ENCODE results near the gene C8A.

Gene C8A

GRCh38 chr1:56837244-56837939 is 17.2 kb upstream of the C8A start:
- DNase-seq (ENCODE audit: low read depth, low spot score), result peak; percentile 76

GRCh38 chr1:56838759-56839158 is 15.8 kb upstream of the C8A start:
- DNase-seq (ENCODE audit: low read depth, low spot score), result no peak

- DNase-seq (ENCODE audit: low read depth, low spot score), result no peak
These were observed 11.1 kb upstream of the C8A start for GRCh38 chr1:56843544-56843943.

GRCh38 chr1:56844545-56845136 is 10.0 kb upstream of the C8A start:
- no peak for DNase-seq (ENCODE audit: low read depth, low spot score)

GRCh38 chr1:56845343-56845742 is 9.3 kb upstream of the C8A start:
- no peak for DNase-seq (ENCODE audit: low read depth, low spot score)

- no peak for DNase-seq (ENCODE audit: low read depth, low spot score)
These were observed 4.8 kb upstream of the C8A start for GRCh38 chr1:56849750-56850149.

- DNase-seq (ENCODE audit: low read depth, low spot score), result no peak
These were observed 4.2 kb upstream of the C8A start for GRCh38 chr1:56850411-56850810.

GRCh38 chr1:56850922-56851321 is 3.7 kb upstream of the C8A start:
- DNase-seq (ENCODE audit: low read depth, low spot score), result no peak

GRCh38 chr1:56852476-56852875 is 2.1 kb upstream of the C8A start:
- no peak for DNase-seq (ENCODE audit: low read depth, low spot score)

- no peak for DNase-seq (ENCODE audit: low read depth, low spot score)
These were observed 593 bp downstream of the C8A start for GRCh38 chr1:56855190-56855589.

- DNase-seq (ENCODE audit: low read depth, low spot score), result no peak
These were observed 1.6 kb downstream of the C8A start for GRCh38 chr1:56856186-56856585.

- DNase-seq (ENCODE audit: low read depth, low spot score), result no peak
These were observed 4.7 kb downstream of the C8A start for GRCh38 chr1:56859287-56859686.

- no peak for DNase-seq (ENCODE audit: low read depth, low spot score)
These were observed 8.8 kb downstream of the C8A start for GRCh38 chr1:56863265-56863992.

GRCh38 chr1:56864430-56864829 is 9.8 kb downstream of the C8A start:
- no peak for DNase-seq (ENCODE audit: low read depth, low spot score)

- DNase-seq (ENCODE audit: low read depth, low spot score), result no peak
These were observed 12.1 kb downstream of the C8A start for GRCh38 chr1:56866656-56867055.

GRCh38 chr1:56867491-56867890 is 12.9 kb downstream of the C8A start:
- DNase-seq (ENCODE audit: low read depth, low spot score), result no peak

- DNase-seq (ENCODE audit: low read depth, low spot score), result no peak
These were observed 14.2 kb downstream of the C8A start for GRCh38 chr1:56868761-56869160.

- DNase-seq (ENCODE audit: low read depth, low spot score), result no peak
These were observed 18.0 kb downstream of the C8A start for GRCh38 chr1:56872597-56872996.

- DNase-seq (ENCODE audit: low read depth, low spot score), result no peak
These were observed 18.6 kb downstream of the C8A start for GRCh38 chr1:56873213-56873612.

GRCh38 chr1:56874689-56875088 is 20.1 kb downstream of the C8A start:
- no peak for DNase-seq (ENCODE audit: low read depth, low spot score)

GRCh38 chr1:56877973-56878372 is 23.4 kb downstream of the C8A start:
- no peak for DNase-seq (ENCODE audit: low read depth, low spot score)

- DNase-seq (ENCODE audit: low read depth, low spot score), result no peak
These were observed 26.2 kb downstream of the C8A start for GRCh38 chr1:56880774-56881173.

- DNase-seq (ENCODE audit: low read depth, low spot score), result no peak
These were observed 26.8 kb downstream of the C8A start for GRCh38 chr1:56881417-56881816.
